HPDE6-E6E7 (cell line): ENCODE results near the gene BBX.

Experiments used
- DNase-seq: peaks from one replicate; pipeline ENCODE4 v3.0.0; 2011; ENCODE audit warnings: missing footprints; ENCODE audit errors: extremely low spot score

The BBX gene

GRCh38 chr3:107650788-107651187 is 128.0 kb downstream of the BBX start:
- DNase-seq, result no peak

GRCh38 chr3:107651782-107652181 is 129.0 kb downstream of the BBX start:
- no peak for DNase-seq

GRCh38 chr3:107654218-107654617 is 131.5 kb downstream of the BBX start:
- no peak for DNase-seq

- DNase-seq, result no peak
These were observed 135.2 kb downstream of the BBX start for GRCh38 chr3:107657971-107658370.

GRCh38 chr3:107660306-107660976 is 137.7 kb downstream of the BBX start:
- DNase-seq, result no peak

GRCh38 chr3:107661447-107662123 is 138.8 kb downstream of the BBX start:
- DNase-seq, result no peak

GRCh38 chr3:107662124-107662507 is 139.4 kb downstream of the BBX start:
- no peak for DNase-seq

GRCh38 chr3:107662586-107662985 is 139.8 kb downstream of the BBX start:
- no peak for DNase-seq

- no peak for DNase-seq
These were observed 140.5 kb downstream of the BBX start for GRCh38 chr3:107663266-107663665.

- DNase-seq, result no peak
These were observed 141.9 kb downstream of the BBX start for GRCh38 chr3:107664614-107665013.

- no peak for DNase-seq
These were observed 142.6 kb downstream of the BBX start for GRCh38 chr3:107665351-107665750.

GRCh38 chr3:107666853-107667252 is 144.1 kb downstream of the BBX start:
- DNase-seq, result no peak

- DNase-seq, result no peak
These were observed 145.7 kb downstream of the BBX start for GRCh38 chr3:107668416-107668815.

- no peak for DNase-seq
These were observed 146.2 kb downstream of the BBX start for GRCh38 chr3:107668963-107669362.

- DNase-seq, result no peak
These were observed 146.9 kb downstream of the BBX start for GRCh38 chr3:107669669-107670068.

- DNase-seq, result no peak
These were observed 148.2 kb downstream of the BBX start for GRCh38 chr3:107670986-107671385.

GRCh38 chr3:107674371-107674770 is 151.6 kb downstream of the BBX start:
- no peak for DNase-seq

GRCh38 chr3:107675233-107675900 is 152.6 kb downstream of the BBX start:
- DNase-seq, result no peak

GRCh38 chr3:107676469-107677309 is 153.9 kb downstream of the BBX start:
- DNase-seq, result no peak

GRCh38 chr3:107679921-107680320 is 157.2 kb downstream of the BBX start:
- no peak for DNase-seq

GRCh38 chr3:107680698-107681097 is 157.9 kb downstream of the BBX start:
- no peak for DNase-seq

- DNase-seq, result no peak
These were observed 158.6 kb downstream of the BBX start for GRCh38 chr3:107681396-107681795.
